Caki2 (cell line): ENCODE results near the gene TDRD6. TPM values are rescaled to one million over a fixed set of nuclear protein-coding genes. Genes with fewer than 3 reads are reported as not detected.

Source experiments
- DNase-seq: peaks from one replicate; pipeline ENCODE4 v3.0.0-alpha.2; 2015; ENCODE audit warnings: low read depth
- in situ Hi-C: cut with HindIII; loops from 2 replicates; pipeline ENCODE4 v1.10.0; 2016; ENCODE audit warnings: low sequenced_read_pairs, low pct_unique_long_range_greater_than_20kb, mixed read lengths
- total RNA-seq: library from RNA; depleted of rRNA; stranded (reverse); fragments of >200 nt; shearing (Covaris generic); gene quantifications from 2 replicates; pipeline ENCODE4 v1.2.3, GENCODE V29; 2014; ENCODE audit warnings: low replicate concordance

The TDRD6 gene
- total RNA-seq, 1 experiment from 2014 or later, result not detected

- in situ Hi-C loops, result no loop called here
- DNase-seq, result no peak
Measured at GRCh38 chr6:46674410-46674809, 13.3 kb upstream of the TDRD6 start.

GRCh38 chr6:46676604-46677313, 10.9 kb upstream of the TDRD6 start:
- in situ Hi-C loops, result no loop called here
- no peak for DNase-seq

- in situ Hi-C loops, result no loop called here
Measured at GRCh38 chr6:46677314-46677654, 10.4 kb upstream of the TDRD6 start.

GRCh38 chr6:46684771-46685170, 2.9 kb upstream of the TDRD6 start:
- in situ Hi-C loops, result no loop called here
- DNase-seq, result peak; percentile 14

More at GRCh38 chr6:46677314-46677654, 10.4 kb upstream of the TDRD6 start:
- no peak for DNase-seq

GRCh38 chr6:46688117-46688965, 656 bp downstream of the TDRD6 start:
- in situ Hi-C loops, result no loop called here
- no peak for DNase-seq

GRCh38 chr6:46688966-46689335, 1.3 kb downstream of the TDRD6 start:
- no peak for DNase-seq
- in situ Hi-C loops, result no loop called here

GRCh38 chr6:46689657-46690056, 2.0 kb downstream of the TDRD6 start:
- no peak for DNase-seq
- in situ Hi-C loops, result no loop called here

GRCh38 chr6:46690141-46690755, 2.6 kb downstream of the TDRD6 start:
- in situ Hi-C loops, result no loop called here
- no peak for DNase-seq

- in situ Hi-C loops, result no loop called here
- no peak for DNase-seq
Measured at GRCh38 chr6:46690911-46691451, 3.3 kb downstream of the TDRD6 start.

- in situ Hi-C loops, result no loop called here
- no peak for DNase-seq
Measured at GRCh38 chr6:46699970-46700369, 12.3 kb downstream of the TDRD6 start.

- in situ Hi-C loops, result no loop called here
- peak; percentile 3 for DNase-seq
Measured at GRCh38 chr6:46704562-46704961, 16.9 kb downstream of the TDRD6 start.

GRCh38 chr6:46706464-46706863, 18.8 kb downstream of the TDRD6 start:
- no peak for DNase-seq
- in situ Hi-C loops, result no loop called here

- in situ Hi-C loops, result no loop called here
- DNase-seq, result no peak
Measured at GRCh38 chr6:46711491-46711890, 23.8 kb downstream of the TDRD6 start.

GRCh38 chr6:46715141-46715540, 27.5 kb downstream of the TDRD6 start:
- no peak for DNase-seq
- in situ Hi-C loops, result no loop called here

GRCh38 chr6:46719099-46719498, 31.4 kb downstream of the TDRD6 start:
- in situ Hi-C loops, result no loop called here
- peak; percentile 11 for DNase-seq

- DNase-seq, result no peak
- in situ Hi-C loops, result no loop called here
Measured at GRCh38 chr6:46720401-46720800, 32.7 kb downstream of the TDRD6 start.

- no peak for DNase-seq
- in situ Hi-C loops, result no loop called here
Measured at GRCh38 chr6:46729787-46730326, 42.2 kb downstream of the TDRD6 start.

GRCh38 chr6:46730921-46731461, 43.3 kb downstream of the TDRD6 start:
- in situ Hi-C loops, result no loop called here
- DNase-seq, result no peak
